ENCODE measurements around the gene PDZK1IP1. TPM values are rescaled to one million over a fixed set of nuclear protein-coding genes. Genes with fewer than 3 reads are reported as not detected.
"Not testable (repeated sequence)": the region's sequence is repeated elsewhere in the genome, so short reads cannot be mapped to it uniquely, and the experiment has no call there.

The PDZK1IP1 gene
- total RNA-seq, 1 donor: not detected

DNA sequence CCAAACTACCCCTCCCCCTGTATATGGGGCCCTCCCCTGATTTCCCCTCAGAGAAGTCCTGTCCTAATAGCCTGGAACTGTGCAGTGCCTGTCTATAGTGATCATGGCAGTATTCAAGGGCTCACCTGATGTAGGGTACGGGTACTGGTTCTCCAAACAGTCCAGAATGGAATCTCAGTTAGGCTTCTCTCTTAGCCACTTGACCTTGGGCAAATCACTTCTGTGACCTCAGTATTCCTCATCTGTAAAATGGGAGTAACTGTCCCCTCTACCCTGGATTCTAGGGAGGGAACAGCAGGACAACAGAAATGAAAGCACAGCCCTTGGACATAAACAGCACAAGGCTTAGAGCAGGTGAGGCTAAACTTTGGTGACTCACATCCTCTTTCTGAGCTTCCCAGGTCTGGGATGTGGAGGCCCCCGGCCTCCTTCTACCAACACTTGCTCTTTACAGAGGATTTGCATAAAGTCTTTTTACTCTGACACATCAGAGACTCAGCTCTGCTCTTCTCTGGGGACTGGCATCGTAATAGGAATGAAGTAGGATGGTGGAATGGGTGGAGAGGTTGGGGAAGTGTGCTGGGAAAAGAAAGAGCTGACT lies 20.0 kb upstream of the PDZK1IP1 start:
- no peak for TF ChIP-seq CTCF (IDR thresholded peaks at IDR 0.05; ENCODE audit: insufficient read depth, low read length)
- no peak for DNase-seq (ENCODE audit: low read depth)
- no peak overlapping the region for H3K4me3 ChIP-seq (ENCODE audit: low read depth, low read length)

DNA sequence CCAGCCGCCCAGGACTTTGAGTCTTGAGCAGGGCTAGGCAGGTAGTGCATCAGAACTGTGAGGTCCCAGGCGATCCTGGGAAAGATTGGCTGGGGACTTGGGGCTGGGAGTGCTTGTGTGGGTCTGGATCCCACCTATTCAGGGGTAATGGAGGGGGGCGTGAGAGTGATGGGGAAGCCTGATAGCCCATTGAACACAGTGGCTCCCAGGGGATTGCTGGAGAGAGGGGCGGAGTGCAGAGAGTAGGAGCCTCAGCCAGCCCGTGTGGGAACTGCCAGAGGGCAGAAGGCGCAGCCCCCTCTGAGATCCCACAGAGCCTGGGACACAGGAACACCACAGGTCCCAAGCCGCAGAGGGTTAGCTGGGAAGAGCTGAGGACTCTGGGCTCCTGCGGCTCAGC lies 19.3 kb upstream of the PDZK1IP1 start:
- DNase-seq (ENCODE audit: low read depth): no peak
- TF ChIP-seq CTCF (IDR thresholded peaks at IDR 0.05; ENCODE audit: insufficient read depth, low read length): no peak
- no peak overlapping the region for H3K4me3 ChIP-seq (ENCODE audit: low read depth, low read length)

GRCh38 chr1:47208374-47208850 lies 18.6 kb upstream of the PDZK1IP1 start:
- H3K4me3 ChIP-seq (ENCODE audit: low read depth, low read length): no peak overlapping the region
- no peak for TF ChIP-seq CTCF (IDR thresholded peaks at IDR 0.05; ENCODE audit: insufficient read depth, low read length)
- no peak for DNase-seq (ENCODE audit: low read depth)

GRCh38 chr1:47207803-47208373 lies 18.1 kb upstream of the PDZK1IP1 start:
- no peak for TF ChIP-seq CTCF (IDR thresholded peaks at IDR 0.05; ENCODE audit: insufficient read depth, low read length)
- DNase-seq (ENCODE audit: low read depth): no peak
- no peak overlapping the region for H3K4me3 ChIP-seq (ENCODE audit: low read depth, low read length)

DNA sequence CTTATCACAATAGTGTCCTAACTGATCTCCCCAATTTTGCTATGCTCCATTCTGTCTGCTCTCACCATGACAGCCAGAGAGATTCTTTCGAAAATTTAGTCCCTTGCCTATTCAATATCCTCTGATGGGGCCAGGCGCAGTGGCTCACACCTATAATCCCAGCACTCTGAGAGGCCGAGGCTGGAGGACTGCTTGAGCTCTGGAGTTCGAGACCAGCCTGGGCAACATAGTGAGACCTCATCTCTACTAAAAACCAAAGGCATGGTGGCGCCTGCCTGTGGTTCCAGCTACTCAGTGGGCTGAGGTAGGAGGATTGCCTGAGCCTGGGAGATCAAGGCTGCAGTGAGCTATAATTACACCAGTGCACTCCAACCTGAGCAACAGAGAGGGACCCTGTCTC lies 16.1 kb upstream of the PDZK1IP1 start:
- TF ChIP-seq CTCF (IDR thresholded peaks at IDR 0.05; ENCODE audit: insufficient read depth, low read length): no peak
- no peak for DNase-seq (ENCODE audit: low read depth)
- H3K4me3 ChIP-seq (ENCODE audit: low read depth, low read length): no peak overlapping the region

- DNase-seq (ENCODE audit: low read depth); H3K4me3 ChIP-seq (ENCODE audit: low read depth, low read length): not testable (repeated sequence)
Measured at GRCh38 chr1:47203504-47203903, 13.7 kb upstream of the PDZK1IP1 start.

DNA sequence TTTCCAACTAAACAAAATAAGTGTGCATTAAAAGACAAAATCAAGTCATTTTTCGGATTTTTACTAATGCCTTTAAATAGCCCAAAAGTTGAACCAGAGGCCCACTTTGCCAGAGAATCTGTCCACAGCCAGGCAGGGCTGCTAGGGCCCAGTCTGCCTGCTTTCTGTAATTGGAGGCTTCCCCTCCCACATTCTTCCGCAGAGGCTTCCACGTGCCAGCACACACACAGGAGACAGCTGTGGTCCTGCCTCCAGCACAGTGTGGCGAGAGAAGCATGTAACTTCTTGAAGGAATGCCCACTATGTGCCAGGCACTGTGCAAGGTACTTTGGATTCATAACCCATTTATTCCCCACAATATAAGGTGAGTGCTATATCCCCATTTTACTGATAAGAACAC lies 11.3 kb upstream of the PDZK1IP1 start:
- no peak overlapping the region for H3K4me3 ChIP-seq (ENCODE audit: low read depth, low read length)
- peak; percentile 23 for DNase-seq (ENCODE audit: low read depth)
- no peak for TF ChIP-seq CTCF (IDR thresholded peaks at IDR 0.05; ENCODE audit: insufficient read depth, low read length)
